ENCODE measurements around the gene LACTB.

- no peak for TF ChIP-seq CTCF (conservative IDR thresholded peaks at IDR 0.05; ENCODE audit: low read depth in 2 of 2)
- no peak for TF ChIP-seq EZH2 (IDR thresholded peaks at IDR 0.05; ENCODE audit: low read depth, unreplicated experiment)
- TF ChIP-seq CREB1 (CRISPR knock-in tag; IDR thresholded peaks at IDR 0.05; ENCODE audit: low read depth): no peak
- TF ChIP-seq EZH2phosphoT487 (IDR thresholded peaks at IDR 0.05; ENCODE audit: unreplicated experiment): no peak
Measured at GRCh38 chr15:63091679-63092446, 29.8 kb upstream of the LACTB start.

Measured in GM23338 (cell line).